ENCODE measurements around the gene NKX2-4. TPM values are rescaled to one million over a fixed set of nuclear protein-coding genes. Genes with fewer than 3 reads are reported as not detected.

The NKX2-4 gene
- total and polyA plus RNA-seq, 2 experiments from 2014 or later, result not detected

DNA sequence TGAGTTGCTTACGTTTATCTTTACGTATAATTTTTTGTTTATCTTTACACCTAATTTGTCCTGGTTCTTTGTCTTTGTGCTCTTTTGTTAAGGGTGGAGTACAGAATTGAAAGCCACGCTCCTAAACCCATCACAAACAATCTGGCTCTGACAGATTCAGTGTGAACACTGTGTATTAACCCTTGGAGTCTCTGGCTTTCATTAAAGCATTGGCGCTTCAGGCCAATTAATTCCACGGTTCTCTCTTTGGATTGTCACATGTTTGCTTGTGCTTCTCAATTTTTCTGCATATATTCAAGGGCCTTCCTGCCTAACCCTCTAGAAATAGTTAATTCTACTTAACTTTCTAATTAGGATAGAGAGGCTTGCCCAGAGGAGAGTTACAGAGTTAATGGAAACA, 38.6 kb downstream of the NKX2-4 start:
- DNase-seq (ENCODE audit: low spot score), result no peak
- TF ChIP-seq EZH2phosphoT487 (IDR thresholded peaks at IDR 0.05; ENCODE audit: low read depth, severe bottlenecking, unreplicated experiment), result no peak
- Histone ChIP-seq H3K36me3 (replicated peaks; ENCODE audit: insufficient read depth, low read depth) (no peaks in the 10 kb centered on the region), H2AFZ (no peak overlapping the region), H3K9me3 (ENCODE audit: low read depth) (no peaks in the 10 kb centered on the region), H3K27me3 (no peaks in the 10 kb centered on the region), H3K9me2 (replicated peaks; ENCODE audit: insufficient read depth) (no peaks in the 10 kb centered on the region), H3K79me2 (no peaks in the 10 kb centered on the region), H3K27ac (no peak overlapping the region), H3K4me1 (ENCODE audit: insufficient read depth) (no peaks in the 10 kb centered on the region), H3K4me2 (no peak overlapping the region), H4K20me1 (ENCODE audit: insufficient read depth, poor library complexity, severe bottlenecking) (no peaks in the 10 kb centered on the region), H3K4me3 (no peak overlapping the region)
- 74% methylated on average over 5 of the region's 5 CpGs for WGBS (ENCODE audit: low lambda C conversion rate, missing lambda C conversion rate)

DNA sequence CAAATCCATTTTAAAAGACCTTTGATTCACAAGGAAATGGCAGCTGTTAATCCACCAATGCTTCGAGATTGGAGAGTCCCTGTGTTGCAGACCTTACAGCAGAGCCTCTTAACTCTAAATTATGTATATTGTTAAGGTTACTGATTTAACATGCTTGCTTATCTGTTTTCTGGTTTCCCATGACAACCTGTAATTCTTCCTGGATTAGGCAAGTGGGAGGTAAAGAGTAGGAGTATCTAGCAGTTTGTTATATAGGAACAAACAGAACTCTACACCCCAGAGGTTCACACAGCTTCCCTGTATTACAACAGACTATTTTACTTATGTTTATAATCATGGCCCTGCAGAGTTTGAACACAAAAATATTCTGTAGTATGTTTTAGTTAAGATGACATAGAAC, 39.5 kb downstream of the NKX2-4 start:
- Histone ChIP-seq H3K9me2 (replicated peaks; ENCODE audit: insufficient read depth) (no peaks in the 10 kb centered on the region), H3K79me2 (no peaks in the 10 kb centered on the region), H3K4me2 (no peak overlapping the region), H3K27ac (peak overlapping the region; percentile 28), H4K20me1 (ENCODE audit: insufficient read depth, poor library complexity, severe bottlenecking) (no peaks in the 10 kb centered on the region), H3K36me3 (replicated peaks; ENCODE audit: insufficient read depth, low read depth) (no peaks in the 10 kb centered on the region), H3K9me3 (ENCODE audit: low read depth) (no peaks in the 10 kb centered on the region), H3K4me3 (no peak overlapping the region), H2AFZ (no peak overlapping the region), H3K4me1 (ENCODE audit: insufficient read depth) (no peaks in the 10 kb centered on the region), H3K27me3 (no peaks in the 10 kb centered on the region)
- TF ChIP-seq, protein P1, sequence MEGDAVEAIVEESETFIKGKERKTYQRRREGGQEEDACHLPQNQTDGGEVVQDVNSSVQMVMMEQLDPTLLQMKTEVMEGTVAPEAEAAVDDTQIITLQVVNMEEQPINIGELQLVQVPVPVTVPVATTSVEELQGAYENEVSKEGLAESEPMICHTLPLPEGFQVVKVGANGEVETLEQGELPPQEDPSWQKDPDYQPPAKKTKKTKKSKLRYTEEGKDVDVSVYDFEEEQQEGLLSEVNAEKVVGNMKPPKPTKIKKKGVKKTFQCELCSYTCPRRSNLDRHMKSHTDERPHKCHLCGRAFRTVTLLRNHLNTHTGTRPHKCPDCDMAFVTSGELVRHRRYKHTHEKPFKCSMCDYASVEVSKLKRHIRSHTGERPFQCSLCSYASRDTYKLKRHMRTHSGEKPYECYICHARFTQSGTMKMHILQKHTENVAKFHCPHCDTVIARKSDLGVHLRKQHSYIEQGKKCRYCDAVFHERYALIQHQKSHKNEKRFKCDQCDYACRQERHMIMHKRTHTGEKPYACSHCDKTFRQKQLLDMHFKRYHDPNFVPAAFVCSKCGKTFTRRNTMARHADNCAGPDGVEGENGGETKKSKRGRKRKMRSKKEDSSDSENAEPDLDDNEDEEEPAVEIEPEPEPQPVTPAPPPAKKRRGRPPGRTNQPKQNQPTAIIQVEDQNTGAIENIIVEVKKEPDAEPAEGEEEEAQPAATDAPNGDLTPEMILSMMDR (IDR thresholded peaks at IDR 0.05; ENCODE audit: poor library complexity), result no peak
- TF ChIP-seq EZH2phosphoT487 (IDR thresholded peaks at IDR 0.05; ENCODE audit: low read depth, severe bottlenecking, unreplicated experiment) (no peak), EZH2 (IDR thresholded peaks at IDR 0.05; ENCODE audit: borderline replicate concordance) (no peak)
- 33% methylated on average over 1 of the region's 1 CpG for WGBS (ENCODE audit: low lambda C conversion rate, missing lambda C conversion rate)
- DNase-seq (ENCODE audit: low spot score), result peak; percentile 5

DNA sequence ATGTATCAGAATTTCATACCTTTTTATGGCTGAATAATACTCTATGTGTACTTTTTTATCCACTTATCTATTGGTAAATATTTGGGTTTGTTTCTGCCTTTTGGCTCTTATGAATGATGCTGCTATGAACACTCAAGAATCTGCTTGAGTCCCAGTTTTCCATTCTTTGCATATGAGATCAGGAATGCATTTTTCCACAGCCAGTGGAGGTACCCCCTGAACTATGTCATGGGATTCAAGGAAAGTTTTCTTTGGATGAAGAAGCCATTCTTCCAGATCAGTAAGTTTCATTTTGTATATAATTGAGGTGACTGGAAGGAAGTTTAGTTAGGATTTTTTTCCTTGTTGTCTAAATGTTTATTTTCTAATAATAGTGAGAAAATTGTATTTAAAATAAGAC, 40.9 kb downstream of the NKX2-4 start:
- Histone ChIP-seq H3K4me3 (no peak overlapping the region), H3K27me3 (no peaks in the 10 kb centered on the region), H3K36me3 (replicated peaks; ENCODE audit: insufficient read depth, low read depth) (no peaks in the 10 kb centered on the region), H3K4me2 (no peak overlapping the region), H3K9me3 (ENCODE audit: low read depth) (no peaks in the 10 kb centered on the region), H4K20me1 (ENCODE audit: insufficient read depth, poor library complexity, severe bottlenecking) (no peaks in the 10 kb centered on the region), H3K79me2 (no peaks in the 10 kb centered on the region), H3K27ac (no peak overlapping the region), H2AFZ (no peak overlapping the region), H3K9me2 (replicated peaks; ENCODE audit: insufficient read depth) (no peaks in the 10 kb centered on the region), H3K4me1 (ENCODE audit: insufficient read depth) (no peaks in the 10 kb centered on the region)
- DNase-seq (ENCODE audit: low spot score), result no peak
- TF ChIP-seq, protein P1 (IDR thresholded peaks at IDR 0.05; ENCODE audit: poor library complexity), result no peak
- no peak for TF ChIP-seq EZH2phosphoT487 (IDR thresholded peaks at IDR 0.05; ENCODE audit: low read depth, severe bottlenecking, unreplicated experiment)
- no peak for TF ChIP-seq EZH2 (IDR thresholded peaks at IDR 0.05; ENCODE audit: borderline replicate concordance)

DNA sequence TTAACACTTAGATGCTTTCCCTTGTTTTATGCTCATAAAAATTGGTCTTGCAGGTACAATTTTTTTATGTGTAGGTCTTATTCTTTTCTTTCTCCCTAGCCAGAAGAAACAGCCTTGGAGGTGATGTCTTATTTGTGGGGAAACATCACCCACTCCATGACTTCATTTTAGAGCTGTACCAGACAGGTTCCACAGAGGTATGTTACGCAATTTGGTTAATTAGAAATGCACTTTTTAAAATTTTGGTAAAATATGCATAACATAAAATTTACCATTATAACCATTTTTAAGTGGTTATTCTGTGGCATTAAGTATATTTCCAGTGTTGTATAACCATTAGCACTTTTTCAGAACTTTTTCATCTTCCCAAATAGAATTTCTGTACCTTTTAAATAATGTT, 41.3 kb downstream of the NKX2-4 start:
- no peak overlapping the region for H3K4me3 ChIP-seq
- no peak overlapping the region for H3K4me2 ChIP-seq
- WGBS (ENCODE audit: low lambda C conversion rate, missing lambda C conversion rate), result 0% methylated on average over 1 of the region's 1 CpG
- TF ChIP-seq, protein P1 (IDR thresholded peaks at IDR 0.05; ENCODE audit: poor library complexity), result no peak
- no peak for TF ChIP-seq EZH2 (IDR thresholded peaks at IDR 0.05; ENCODE audit: borderline replicate concordance)
- no peak for TF ChIP-seq EZH2phosphoT487 (IDR thresholded peaks at IDR 0.05; ENCODE audit: low read depth, severe bottlenecking, unreplicated experiment)
- no peaks in the 10 kb centered on the region for H3K9me3 ChIP-seq (ENCODE audit: low read depth)
- H3K79me2 ChIP-seq, result no peaks in the 10 kb centered on the region
- H2AFZ ChIP-seq, result no peak overlapping the region
- no peak overlapping the region for H3K27ac ChIP-seq
- H3K9me2 ChIP-seq (replicated peaks; ENCODE audit: insufficient read depth), result no peaks in the 10 kb centered on the region
- no peaks in the 10 kb centered on the region for H3K4me1 ChIP-seq (ENCODE audit: insufficient read depth)
- no peak for DNase-seq (ENCODE audit: low spot score)
- H4K20me1 ChIP-seq (ENCODE audit: insufficient read depth, poor library complexity, severe bottlenecking), result no peaks in the 10 kb centered on the region
- no peaks in the 10 kb centered on the region for H3K36me3 ChIP-seq (replicated peaks; ENCODE audit: insufficient read depth, low read depth)
- no peaks in the 10 kb centered on the region for H3K27me3 ChIP-seq

Data from hepatocyte (in vitro differentiated cells).